Ascending aorta (tissue), 2 donors: ENCODE measurements around the gene SMR3A. TPM values are rescaled to one million over a fixed set of nuclear protein-coding genes. Genes with fewer than 3 reads are reported as not detected.

Experiments
- DNase-seq, 2 donors: peaks; one replicate each; pipeline ENCODE4 v3.0.0-alpha.2; 2019; ENCODE audit warnings: low spot score in 2 of 2
- H3K27ac ChIP-seq, 2 donors: fragments of 200-600 bp; sonication (generic); one replicate each; pipeline ENCODE4 v1.5.1; 2016 to 2017; ENCODE audit warnings: mild to moderate bottlenecking in 1 of 2
- H3K27me3 ChIP-seq: fragments of 200-600 bp; sonication (generic); one replicate; pipeline ENCODE4 v1.5.1; 2017
- H3K36me3 ChIP-seq, 2 donors: fragments of 200-600 bp; sonication (generic); one replicate each; pipeline ENCODE4 v1.5.1; 2016
- H3K4me1 ChIP-seq, 2 donors: fragments of 200-600 bp; sonication (generic); one replicate each; pipeline ENCODE4 v1.5.1; 2016 to 2017; ENCODE audit warnings: mild to moderate bottlenecking in 1 of 2
- H3K4me3 ChIP-seq, 2 donors: fragments of 200-600 bp; sonication (generic); one replicate each; pipeline ENCODE4 v1.5.1; 2016 to 2017; ENCODE audit warnings: mild to moderate bottlenecking in 1 of 2
- H3K9me3 ChIP-seq, 2 donors: fragments of 200-600 bp; sonication (generic); one replicate each; pipeline ENCODE4 v1.5.1; 2016
- intact Hi-C: fragments of 100-400 bp; cut with DNase I; formaldehyde crosslinking; loops from one replicate; pipeline ENCODE4 v1.15.1; 2023
- total RNA-seq: library from RNA; depleted of rRNA; stranded (reverse); fragments of >200 nt; gene quantifications from one replicate; pipeline ENCODE4 v1.1.0, GENCODE V29; 2016
- TF ChIP-seq, protein P1 (sequence below), 3 experiments: fragments of 200-600 bp in 2 of 3; fragments of 450-650 bp in 1 of 3; sonication (generic) in 2 of 3; IDR thresholded peaks; one replicate each; pipeline ENCODE4 v1.5.1; 2016 to 2019; ENCODE audit warnings: antibody characterized with exemption in 3 of 3, mild to moderate bottlenecking in 1 of 3, moderate library complexity in 1 of 3

Gene SMR3A
- total RNA-seq = not detected

DNA sequence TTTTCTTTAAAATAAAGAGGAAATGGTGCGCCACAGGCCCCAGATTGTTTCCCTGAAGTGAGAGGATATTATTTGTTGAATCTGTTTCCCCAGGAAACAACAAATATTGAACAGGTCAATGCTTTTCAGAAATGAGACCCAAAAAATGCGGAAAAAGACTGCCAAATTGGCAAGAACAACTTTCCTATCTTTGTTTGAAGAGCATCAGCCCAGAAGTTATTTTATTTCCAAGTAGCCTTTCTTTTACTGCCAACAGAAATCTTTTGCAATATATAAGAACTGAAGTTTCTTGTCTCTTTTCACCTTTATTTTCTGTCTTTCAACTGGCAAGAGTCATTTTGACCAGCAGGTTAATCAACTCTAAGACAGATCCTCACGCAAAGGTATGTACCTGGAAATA lies at the start of gene SMR3A:
SMR3A (plus strand) TSS at position 301 of the 400 bp plus-strand sequence. CDS start 1,356 bp downstream, outside the sequence.
- Histone ChIP-seq H3K9me3 (no peaks in the 10 kb centered on the region), H3K27me3 (no peaks in the 10 kb centered on the region), H3K4me1 (no peaks in the 10 kb centered on the region), H3K27ac (no peak within 1 kb of the TSS), H3K36me3 (no peaks in the 10 kb centered on the region), H3K4me3 (no peak within 1 kb of the TSS)
- DNase-seq = no peak
- TF ChIP-seq, protein P1, sequence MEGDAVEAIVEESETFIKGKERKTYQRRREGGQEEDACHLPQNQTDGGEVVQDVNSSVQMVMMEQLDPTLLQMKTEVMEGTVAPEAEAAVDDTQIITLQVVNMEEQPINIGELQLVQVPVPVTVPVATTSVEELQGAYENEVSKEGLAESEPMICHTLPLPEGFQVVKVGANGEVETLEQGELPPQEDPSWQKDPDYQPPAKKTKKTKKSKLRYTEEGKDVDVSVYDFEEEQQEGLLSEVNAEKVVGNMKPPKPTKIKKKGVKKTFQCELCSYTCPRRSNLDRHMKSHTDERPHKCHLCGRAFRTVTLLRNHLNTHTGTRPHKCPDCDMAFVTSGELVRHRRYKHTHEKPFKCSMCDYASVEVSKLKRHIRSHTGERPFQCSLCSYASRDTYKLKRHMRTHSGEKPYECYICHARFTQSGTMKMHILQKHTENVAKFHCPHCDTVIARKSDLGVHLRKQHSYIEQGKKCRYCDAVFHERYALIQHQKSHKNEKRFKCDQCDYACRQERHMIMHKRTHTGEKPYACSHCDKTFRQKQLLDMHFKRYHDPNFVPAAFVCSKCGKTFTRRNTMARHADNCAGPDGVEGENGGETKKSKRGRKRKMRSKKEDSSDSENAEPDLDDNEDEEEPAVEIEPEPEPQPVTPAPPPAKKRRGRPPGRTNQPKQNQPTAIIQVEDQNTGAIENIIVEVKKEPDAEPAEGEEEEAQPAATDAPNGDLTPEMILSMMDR (IDR thresholded peaks at IDR 0.05) = no peak
- intact Hi-C loops = no loop called here

GRCh38 chr4:70313736-70314135 lies 46.8 kb upstream of the SMR3A start:
- TF ChIP-seq, protein P1 (IDR thresholded peaks at IDR 0.05) = no peak
- Histone ChIP-seq H3K27ac (no peak overlapping the region), H3K27me3 (no peaks in the 10 kb centered on the region), H3K4me3 (no peak overlapping the region), H3K36me3 (no peaks in the 10 kb centered on the region), H3K4me1 (no peaks in the 10 kb centered on the region), H3K9me3 (no peaks in the 10 kb centered on the region)
- DNase-seq = no peak
- intact Hi-C loops = no loop called here

GRCh38 chr4:70315928-70316327 lies 44.6 kb upstream of the SMR3A start:
- no peak overlapping the region for H3K4me3 ChIP-seq
- TF ChIP-seq, protein P1 (IDR thresholded peaks at IDR 0.05) = no peak
- no peak overlapping the region for H3K27ac ChIP-seq
- H3K9me3 ChIP-seq = no peaks in the 10 kb centered on the region
- H3K36me3 ChIP-seq = no peaks in the 10 kb centered on the region
- H3K4me1 ChIP-seq = no peaks in the 10 kb centered on the region
- DNase-seq = no peak
- intact Hi-C loops = no loop called here
- no peaks in the 10 kb centered on the region for H3K27me3 ChIP-seq

GRCh38 chr4:70326052-70326451 lies 34.5 kb upstream of the SMR3A start:
- TF ChIP-seq, protein P1 (IDR thresholded peaks at IDR 0.05) = no peak
- Histone ChIP-seq H3K36me3 (no peaks in the 10 kb centered on the region), H3K27ac (no peak overlapping the region), H3K4me1 (no peaks in the 10 kb centered on the region), H3K9me3 (no peaks in the 10 kb centered on the region), H3K4me3 (no peak overlapping the region), H3K27me3 (no peaks in the 10 kb centered on the region)
- no peak for DNase-seq
- intact Hi-C loops = no loop called here

- H3K4me1 ChIP-seq = no peaks in the 10 kb centered on the region
- H3K27ac ChIP-seq = no peak within 1 kb of the TSS
- no peaks in the 10 kb centered on the region for H3K36me3 ChIP-seq
- intact Hi-C loops = no loop called here
- H3K9me3 ChIP-seq = no peaks in the 10 kb centered on the region
- DNase-seq = no peak
- TF ChIP-seq, protein P1 (IDR thresholded peaks at IDR 0.05) = no peak
- H3K4me3 ChIP-seq = no peak within 1 kb of the TSS
- no peaks in the 10 kb centered on the region for H3K27me3 ChIP-seq
Measured at GRCh38 chr4:70334681-70335080, 25.9 kb upstream of the SMR3A start, which contains the start of gene CABS1. Gene CABS1 (plus strand): TSS chr4:70334981. CDS start chr4:70335040, 59 bp downstream.

DNA sequence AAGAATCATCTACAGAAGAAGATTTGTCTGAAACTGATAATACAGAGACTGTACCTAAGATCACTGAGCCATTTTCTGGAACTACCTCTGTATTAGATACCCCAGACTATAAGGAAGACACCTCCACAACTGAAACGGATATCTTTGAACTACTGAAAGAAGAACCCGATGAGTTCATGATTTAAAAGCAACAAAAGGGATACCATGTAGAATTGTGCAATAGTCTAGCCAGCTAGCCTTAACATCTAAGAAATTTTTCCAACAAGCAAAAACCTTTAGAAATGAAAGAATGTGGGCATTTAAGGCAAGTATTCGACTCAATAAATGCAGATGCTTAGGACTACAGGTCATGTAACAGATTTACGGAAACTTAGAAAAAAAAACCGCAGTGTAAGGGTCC lies 24.5 kb upstream of the SMR3A start:
- Histone ChIP-seq H3K36me3 (no peaks in the 10 kb centered on the region), H3K4me3 (no peak overlapping the region), H3K4me1 (no peaks in the 10 kb centered on the region), H3K9me3 (no peaks in the 10 kb centered on the region), H3K27me3 (no peaks in the 10 kb centered on the region), H3K27ac (no peak overlapping the region)
- intact Hi-C loops = no loop called here
- DNase-seq = no peak
- TF ChIP-seq, protein P1 (IDR thresholded peaks at IDR 0.05) = no peak
